HG02938 (cell line): Measurements from ENCODE around the gene PRKAR1A.
A peak's percentile ranks its signal among the peaks of the same experiment; 100 is the strongest.
"Not testable (repeated sequence)": the region's sequence is repeated elsewhere in the genome, so short reads cannot be mapped to it uniquely, and the experiment has no call there.

Experiments used
- ATAC-seq: cut with Tn5 transposase; IDR thresholded peaks from one replicate; pipeline ENCODE4 v1.9.1; 2021; ENCODE audit warnings: mild to moderate bottlenecking, moderate library complexity; ENCODE audit not compliant: unreplicated experiment

Gene PRKAR1A

DNA sequence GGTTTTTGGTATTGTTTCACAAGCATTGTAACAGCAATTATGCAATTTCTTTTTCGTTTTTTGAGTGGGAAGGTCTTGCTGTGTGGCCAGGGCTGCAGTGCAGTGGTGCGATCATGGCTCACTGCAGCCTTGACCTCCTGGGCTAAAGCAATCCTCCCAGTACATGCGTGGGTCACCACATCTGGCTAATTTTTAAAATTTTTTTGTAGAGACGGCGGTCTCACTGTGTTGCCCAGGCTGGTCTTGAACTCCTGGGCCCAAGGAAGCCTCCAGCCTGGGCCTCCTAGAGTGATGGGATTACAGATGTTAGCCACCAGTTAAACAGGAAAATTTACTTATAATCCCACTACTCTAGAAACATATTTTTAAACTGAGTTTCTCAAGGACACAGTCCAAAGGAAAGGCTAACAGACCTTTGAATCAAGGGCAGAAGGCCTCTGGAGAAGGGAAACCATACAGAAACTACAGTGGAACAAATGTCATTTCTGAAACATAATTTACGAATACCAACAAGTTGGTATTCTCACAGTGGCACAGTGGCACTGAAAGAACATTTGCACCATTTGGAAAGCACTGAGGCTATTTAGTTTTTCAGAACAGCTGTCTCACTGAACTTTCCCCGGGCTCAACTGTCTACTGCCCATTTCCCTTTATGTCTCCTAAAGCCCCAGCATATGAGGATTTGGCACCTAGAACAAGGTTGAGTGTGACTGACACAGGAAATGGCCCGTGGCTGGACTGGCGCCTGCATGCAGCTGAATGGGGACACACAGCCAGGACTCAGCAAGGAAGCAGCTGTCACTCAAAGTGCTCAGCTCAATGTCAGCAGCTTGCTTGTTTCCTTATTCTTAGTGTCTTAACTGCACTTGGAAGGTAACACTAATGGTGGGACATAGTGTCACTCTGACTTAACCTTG is 2.8 kb upstream of the PRKAR1A start:
- ATAC-seq: no peak

DNA sequence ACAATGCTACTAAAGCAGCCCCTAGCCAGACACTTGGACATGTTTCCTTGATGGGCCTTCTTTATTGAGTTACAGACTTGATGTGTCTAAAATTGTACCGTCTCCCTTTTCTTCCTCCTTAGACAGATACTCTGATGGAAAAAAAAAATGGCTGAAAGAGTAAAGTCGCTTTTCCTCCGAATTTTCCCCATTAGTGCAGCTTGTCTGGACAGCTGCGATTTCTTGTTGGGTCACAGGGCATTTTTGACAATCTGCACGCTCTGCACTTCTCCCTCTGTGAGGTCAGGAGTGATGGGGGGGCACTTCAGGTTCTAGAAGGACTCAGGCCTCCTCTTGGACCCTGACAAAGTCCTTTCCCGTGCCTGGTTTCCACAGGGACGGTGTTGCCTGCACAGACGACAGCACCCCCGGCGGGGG is 968 bp upstream of the PRKAR1A start:
- no peak for ATAC-seq

DNA sequence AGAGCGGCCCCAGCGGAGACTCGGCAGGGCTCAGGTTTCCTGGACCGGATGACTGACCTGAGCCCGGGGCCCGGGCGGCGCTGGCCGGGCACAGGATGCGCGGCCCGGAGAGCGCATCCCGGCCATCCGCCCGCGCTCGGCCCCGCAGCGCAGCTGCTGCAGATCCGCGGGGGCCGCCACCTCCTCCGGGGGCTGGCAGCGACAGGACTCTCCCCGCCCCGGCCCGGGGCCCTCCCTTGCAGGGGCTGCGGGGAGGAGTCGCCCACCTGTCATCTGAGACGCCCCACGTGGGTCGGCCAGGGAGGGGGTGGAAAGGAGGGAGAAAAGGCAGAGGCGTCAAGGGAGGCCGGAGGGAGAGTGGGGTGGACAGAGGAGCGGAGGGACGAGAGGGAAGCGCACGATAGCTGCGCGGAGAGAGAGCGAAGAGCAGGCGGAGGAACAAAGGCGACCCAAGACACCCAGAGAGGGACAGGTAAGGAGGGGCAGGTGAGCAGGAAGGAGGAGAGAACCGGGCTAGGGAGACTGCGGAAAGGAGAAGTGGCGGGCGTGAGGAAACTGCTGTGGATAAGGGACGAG is 471 bp upstream of the PRKAR1A start:
- peak; percentile 36 for ATAC-seq

DNA sequence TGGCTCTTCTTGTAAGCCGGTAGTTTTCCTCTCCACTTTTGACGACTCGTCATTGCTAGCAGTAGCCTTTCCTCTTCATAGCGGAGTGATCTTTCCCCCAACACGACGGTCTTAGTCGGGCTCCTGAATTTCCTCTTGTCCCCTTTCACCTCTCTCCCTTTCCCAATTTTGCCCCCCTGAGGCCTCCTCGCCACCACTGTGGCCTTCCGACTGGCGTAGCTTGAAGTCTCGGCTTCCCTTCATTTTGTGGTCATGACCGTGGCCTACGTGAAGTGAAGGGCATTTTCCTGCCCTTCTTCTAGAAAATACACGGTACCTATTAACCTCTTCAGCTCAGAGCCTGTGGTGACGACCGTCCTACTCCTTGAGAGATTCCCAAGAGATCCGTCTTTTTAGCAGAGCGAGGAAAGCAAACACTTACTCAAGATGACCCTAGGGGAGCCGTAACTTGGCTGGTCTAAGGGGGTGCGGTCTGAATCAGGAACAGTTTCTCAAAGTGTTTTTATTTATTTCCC is 787 bp downstream of the PRKAR1A start:
- no peak for ATAC-seq

DNA sequence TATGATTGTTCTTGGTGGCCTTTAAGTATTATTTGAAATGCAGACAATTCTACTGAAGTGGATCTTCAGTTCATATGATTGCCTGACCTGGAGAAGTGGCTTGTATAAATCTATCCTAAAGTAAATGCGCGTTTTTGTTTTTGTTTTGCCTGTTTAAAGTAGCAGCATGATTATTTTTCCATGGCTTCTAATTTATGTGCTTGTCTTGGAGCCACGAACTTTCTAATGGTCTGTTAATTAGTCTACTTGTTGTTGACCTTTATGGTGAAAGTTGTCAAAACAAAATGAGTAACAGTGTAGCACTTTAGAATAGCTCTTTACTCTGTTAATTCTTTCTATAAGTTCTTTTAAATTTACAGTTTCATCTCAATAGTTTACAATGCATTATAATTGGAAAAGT is 1.7 kb downstream of the PRKAR1A start:
- no peak for ATAC-seq

DNA sequence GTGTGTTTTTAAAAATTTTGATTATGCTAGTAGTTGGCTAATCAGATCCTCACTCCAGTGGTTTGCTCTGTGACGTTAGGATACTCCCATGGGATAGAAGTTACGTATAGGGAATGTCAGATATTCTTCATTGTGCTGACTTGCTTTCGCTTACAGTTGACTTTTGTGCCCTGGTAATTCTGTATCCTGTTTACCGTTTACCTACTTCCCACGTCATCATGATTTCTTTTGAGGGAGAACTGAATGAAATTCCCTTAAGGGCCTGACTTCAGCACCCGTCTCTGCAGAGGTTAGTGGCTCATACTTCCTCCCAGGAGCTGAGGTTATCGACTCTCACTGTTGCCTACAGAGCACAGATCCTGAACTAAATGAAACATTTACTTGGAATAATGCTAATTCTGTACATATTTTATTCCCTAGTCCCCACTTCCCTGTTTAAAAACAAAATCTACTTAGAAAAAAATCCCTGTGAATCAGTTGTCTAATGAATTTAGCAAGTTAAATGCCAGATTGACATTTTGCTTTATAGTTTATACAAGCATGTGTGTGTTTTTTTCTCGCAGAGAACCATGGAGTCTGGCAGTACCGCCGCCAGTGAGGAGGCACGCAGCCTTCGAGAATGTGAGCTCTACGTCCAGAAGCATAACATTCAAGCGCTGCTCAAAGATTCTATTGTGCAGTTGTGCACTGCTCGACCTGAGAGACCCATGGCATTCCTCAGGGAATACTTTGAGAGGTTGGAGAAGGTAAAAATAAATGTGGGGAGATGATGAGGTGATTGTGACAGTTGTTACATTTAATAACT is 2.8 kb downstream of the PRKAR1A start:
- no peak for ATAC-seq

DNA sequence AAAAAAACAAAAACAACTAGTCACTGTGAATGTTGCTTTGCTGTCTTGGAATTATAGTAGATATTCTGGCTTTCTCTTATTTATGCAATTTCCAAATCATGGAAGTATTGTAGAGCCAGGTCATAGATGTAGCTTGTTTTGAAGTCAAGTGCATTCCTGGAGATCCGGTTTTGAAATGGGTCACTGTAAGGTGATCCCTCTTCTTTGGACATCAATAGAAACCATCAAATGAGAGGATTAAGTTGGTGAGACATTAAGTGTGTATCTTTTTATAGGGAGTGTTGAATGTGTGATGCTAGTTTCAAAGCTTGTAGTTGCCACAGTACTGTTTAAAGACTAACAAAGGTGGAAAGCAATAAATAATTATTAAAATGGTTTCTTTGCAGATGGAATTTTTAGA is 4.5 kb downstream of the PRKAR1A start:
- no peak for ATAC-seq

DNA sequence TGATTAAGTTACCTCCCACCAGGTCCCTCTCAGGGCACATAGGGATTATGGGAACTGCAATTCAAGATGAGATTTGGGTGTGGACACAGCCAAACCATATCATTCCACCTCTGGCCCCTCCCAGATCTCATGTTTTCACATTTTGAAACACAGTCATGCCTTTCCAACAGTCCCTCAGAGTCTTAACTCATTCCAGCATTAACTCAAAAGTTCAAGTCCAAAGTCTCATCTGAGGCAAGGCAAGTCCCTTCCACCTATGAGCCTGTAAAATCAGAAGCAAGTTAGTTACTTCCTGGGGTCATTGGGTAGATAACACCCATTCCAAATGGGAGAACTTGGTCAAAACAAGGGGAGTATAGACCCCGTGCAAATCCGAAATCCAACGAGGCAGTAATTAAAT is 5.4 kb downstream of the PRKAR1A start:
- not testable (repeated sequence) for ATAC-seq

DNA sequence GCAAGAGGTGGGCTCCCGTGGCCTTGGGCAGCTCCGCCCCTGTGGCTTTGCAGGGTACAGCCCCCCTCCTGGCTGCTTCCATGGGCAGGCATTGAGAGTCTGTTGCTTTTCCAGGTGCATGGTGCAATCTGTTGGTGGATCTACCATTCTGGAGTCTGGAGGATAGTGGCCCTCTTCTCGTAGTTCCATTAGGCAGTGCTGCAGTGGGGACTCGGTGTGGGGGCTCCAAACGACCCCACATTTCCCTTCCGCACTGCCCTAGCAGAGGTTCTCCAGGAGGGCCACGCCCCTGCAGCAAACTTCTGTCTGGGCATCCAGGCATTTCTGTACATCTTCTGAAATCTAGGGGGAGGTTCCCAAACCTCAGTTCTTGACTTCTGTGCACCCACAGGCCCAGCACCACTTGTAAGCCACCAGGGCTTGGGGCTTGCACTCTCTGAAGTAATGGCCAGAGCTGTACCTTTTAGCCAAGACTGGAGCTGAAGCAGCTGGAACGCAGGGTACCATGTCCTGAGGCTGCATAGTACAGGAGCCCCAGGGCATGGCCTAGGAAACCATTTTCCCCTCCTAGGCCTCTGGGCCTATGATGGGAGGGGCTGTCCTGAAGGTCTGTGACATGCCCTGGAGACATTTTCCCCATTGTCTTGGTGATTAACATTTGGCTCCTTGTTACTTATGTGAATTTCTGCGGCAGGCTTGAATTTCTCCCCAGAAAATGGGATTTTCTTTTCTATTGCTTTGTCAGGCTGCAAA is 6.0 kb downstream of the PRKAR1A start:
- no peak for ATAC-seq

DNA sequence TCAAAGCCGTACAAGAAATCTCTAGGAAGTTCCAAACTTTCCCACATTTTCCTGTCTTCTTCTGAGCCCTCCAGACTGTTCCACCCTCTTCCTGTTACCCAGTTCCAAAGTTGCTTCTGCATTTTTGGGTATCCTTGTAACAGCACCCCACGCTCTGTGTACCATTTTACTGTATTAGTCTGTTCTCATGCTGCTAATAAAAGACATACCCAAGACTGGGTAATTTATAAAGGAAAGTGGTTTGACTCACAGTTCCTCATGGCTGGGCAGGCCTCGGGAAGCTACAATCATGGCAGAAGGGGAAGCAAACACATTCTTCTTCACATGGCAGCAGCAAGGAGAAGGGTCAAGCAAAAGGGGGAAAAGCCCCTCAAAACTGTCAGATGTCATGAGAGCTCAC is 6.8 kb downstream of the PRKAR1A start:
- not testable (repeated sequence) for ATAC-seq

DNA sequence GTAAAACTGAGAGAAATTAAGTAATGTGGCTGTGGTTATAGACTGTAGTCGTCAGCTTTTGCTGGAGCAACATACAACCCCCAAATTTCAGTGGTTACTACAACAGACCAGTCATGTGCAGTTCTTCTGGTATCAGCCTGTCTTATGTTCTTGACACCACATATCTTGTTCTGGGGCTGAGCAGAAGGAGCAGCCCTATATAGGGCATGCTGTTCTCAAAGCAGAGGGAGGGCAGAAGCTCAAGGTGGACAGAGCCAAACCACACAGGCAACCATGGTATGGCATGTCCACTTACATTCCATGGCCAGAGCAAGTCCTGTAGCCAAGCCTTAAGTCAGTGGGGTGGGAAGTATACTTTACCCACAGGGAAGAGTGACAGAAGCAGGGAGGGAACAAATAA is 7.7 kb downstream of the PRKAR1A start:
- ATAC-seq: no peak

DNA sequence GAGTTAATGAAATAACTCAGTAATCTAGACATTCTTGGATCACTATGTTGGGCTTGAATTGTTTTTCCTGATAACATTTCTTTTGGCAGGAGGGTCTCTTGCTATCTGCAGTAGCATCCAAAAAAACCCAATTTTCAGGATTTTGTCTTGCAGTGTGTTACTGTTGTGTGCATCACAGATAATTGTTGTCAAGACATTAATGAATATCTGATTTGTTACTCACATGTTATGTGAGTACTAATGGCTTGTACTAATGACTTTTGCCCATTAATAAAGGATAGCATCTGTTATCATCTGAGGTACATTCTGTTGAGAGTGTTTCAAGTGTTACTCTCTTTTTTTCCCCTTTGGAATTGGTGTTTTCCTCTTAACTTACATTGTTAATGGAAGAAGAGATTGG is 10.0 kb downstream of the PRKAR1A start:
- ATAC-seq: no peak

DNA sequence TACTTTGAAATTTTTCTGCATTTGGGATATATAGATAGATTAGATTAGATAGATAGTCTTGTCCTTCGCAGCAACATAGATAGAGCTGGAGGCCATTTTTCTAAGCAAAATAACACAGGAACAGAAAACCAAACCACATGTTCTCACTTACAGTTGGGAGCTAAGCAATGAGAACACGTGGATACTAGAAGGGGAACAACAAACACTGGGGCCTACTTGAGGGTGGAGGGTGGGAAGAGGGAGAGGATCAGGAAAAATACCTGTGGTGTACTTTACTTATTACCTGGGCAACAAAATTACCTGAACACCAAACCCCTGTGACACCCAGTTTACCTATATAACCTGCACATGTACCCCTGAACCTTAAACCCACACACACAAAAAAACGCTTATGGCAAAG is 14.3 kb downstream of the PRKAR1A start:
- no peak for ATAC-seq

DNA sequence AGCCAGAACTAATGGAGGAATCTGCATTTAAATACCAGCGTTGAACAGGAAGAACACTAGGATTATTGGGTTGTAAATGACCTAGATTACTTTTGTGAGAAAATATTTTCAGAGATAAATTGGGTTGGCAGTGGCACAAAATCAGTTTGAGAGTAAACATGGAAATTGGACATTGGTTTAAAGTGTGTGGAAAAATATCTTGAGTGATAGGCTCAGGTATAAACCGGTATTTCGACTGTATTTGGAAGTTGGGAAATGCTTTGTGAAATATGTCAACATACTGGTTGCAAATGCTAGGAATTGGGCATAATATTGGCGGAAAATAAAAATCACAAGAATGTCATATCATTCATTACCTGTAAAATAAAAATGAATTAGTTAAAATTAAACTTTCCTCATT is 15.1 kb downstream of the PRKAR1A start:
- ATAC-seq: no peak

DNA sequence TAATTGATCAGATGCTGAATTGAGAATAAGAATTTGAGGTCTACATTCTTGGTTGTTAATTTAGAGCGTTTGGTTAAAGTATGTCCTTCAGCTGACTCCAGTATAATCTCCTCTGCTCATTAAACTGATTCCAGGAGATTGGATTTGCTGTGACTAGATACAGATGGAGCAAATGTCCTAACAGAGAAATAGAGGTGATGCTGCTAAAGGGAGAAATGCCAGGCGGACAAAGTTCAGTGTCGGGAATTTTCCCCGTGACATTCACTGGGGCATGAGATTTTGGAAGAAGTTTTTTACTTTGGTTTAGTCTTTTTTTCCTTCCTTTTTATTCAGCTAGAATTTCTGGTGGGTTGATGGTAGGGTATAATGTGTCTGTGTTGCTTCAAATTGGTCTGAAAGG is 19.0 kb downstream of the PRKAR1A start:
- no peak for ATAC-seq

DNA sequence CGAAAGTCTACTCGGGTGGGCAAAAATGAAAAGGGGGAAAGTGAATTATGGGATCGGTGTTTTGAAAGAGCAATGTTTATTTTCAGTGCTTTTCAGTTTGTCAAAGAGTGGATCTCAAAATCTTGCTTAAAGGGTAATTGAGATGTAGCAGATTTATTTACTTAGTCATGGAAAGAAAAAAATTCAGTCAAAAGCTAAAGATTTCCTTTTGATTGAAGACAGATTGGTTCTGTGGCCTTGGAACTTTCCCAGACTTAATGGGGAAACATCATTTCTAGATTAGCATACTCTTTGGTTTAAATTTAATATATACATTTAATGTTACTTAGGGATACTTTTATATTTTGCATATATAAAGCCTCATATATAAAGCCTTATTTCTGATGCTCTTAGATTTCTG is 20.6 kb downstream of the PRKAR1A start:
- ATAC-seq: no peak

DNA sequence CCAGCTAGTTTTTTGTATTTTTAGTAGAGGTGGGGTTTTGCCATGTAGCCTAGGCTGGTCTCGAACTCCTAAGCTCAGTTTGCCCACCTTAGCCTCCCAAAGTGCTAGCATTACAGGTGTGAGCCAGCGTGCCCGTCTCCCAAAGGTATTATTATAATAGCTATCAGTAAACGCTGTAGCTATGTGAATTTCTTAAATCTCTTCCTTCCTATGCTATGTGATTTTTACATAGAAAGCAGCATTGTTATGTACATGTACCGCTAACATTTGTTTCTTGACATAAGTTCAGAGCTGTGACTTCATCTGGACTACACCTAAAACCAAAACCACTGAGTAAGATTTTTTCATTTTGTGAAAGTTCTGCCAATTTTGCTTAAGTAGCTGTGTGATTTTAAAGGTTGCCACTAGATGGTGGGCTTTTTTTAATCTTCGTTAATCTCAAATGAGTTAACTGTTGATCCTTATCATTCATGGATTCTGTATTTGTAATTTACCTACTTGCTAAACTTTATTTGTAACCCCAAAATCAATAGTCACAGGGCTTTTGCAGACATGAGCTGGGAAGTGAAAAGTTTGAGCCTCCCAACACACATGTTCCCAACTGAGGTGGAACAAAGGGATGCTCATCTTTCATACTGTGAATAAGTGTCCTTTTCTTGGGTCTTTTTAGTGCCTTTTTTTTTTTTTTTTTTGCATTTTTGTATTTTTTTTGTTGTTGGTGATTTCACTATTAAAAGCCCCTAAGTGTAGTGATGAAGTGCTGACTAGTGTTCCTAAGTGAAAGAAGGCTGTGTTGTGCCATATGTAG is 21.9 kb downstream of the PRKAR1A start:
- no peak for ATAC-seq

DNA sequence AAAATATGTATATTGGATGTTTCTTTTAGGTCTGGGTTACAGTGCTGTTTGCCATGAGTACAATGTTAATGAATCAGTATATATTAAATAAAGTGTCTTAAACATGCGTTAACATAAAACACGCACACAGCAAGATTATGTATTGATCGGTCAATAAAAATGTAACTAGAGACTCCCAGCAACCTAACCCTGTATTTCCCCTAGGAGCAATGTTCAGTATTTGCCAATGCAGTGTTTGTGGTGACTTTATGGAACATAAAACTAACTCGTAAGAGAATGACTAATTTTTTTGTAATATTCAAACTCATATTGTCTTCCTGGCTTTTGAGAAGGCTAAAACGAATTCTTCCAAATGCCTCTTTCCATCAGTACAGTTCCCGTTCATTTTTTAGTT is 22.5 kb downstream of the PRKAR1A start:
- ATAC-seq: no peak

DNA sequence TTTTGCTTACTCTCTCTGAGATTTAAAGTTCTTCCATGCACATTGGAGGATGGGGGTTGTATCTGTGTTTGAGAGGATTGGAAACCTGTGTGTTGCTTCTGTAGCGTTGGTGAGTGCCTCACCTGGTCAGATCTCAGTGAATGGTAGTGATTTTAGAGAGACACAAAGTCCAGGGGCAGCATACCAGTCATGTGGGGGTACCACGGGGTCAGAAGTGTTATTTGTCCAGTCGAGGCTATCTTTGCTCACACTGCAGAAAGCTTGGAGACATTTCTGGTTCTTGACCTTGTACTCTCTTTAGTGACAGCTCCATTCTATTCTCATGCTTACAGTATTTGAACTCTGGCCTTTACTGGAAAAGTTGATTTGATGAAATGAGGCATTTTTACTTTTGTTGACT is 23.7 kb downstream of the PRKAR1A start:
- ATAC-seq: no peak
